MM.1S (cell line): Measurements from ENCODE around the gene LYSMD3.

ENCODE experiments used
- DNase-seq: peaks from one replicate; pipeline ENCODE4 v3.0.0-alpha.2; 2015
- H2AFZ ChIP-seq: fragments of 300-600 bp; sonication (generic); 2 replicates; pipeline ENCODE4 v1.6.0; 2016; ENCODE audit warnings: antibody characterized with exemption, low read length
- H3F3A ChIP-seq: fragments of 300-600 bp; sonication (generic); 2 replicates; pipeline ENCODE4 v1.6.1; 2016; ENCODE audit warnings: mild to moderate bottlenecking, antibody characterized with exemption, low read length, moderate library complexity, mixed read lengths; ENCODE audit not compliant: insufficient read depth
- H3K27ac ChIP-seq: fragments of 300-600 bp; sonication (generic); 2 replicates; pipeline ENCODE4 v1.5.1; 2016; ENCODE audit warnings: mild to moderate bottlenecking, low read length
- H3K27me3 ChIP-seq: fragments of 300-600 bp; sonication (generic); replicated peaks from 2 replicates; pipeline ENCODE4 v1.6.0; 2016; ENCODE audit warnings: low read length; ENCODE audit not compliant: insufficient read depth
- H3K36me3 ChIP-seq: fragments of 300-600 bp; sonication (generic); replicated peaks from 2 replicates; pipeline ENCODE4 v1.6.1; 2016; ENCODE audit warnings: mild to moderate bottlenecking, low read length, mixed read lengths; ENCODE audit not compliant: insufficient read depth
- H3K4me1 ChIP-seq: fragments of 300-600 bp; sonication (generic); 2 replicates; pipeline ENCODE4 v1.6.1; 2016; ENCODE audit warnings: low read length, mixed read lengths
- H3K4me2 ChIP-seq: fragments of 300-600 bp; sonication (generic); 2 replicates; pipeline ENCODE4 v1.6.0; 2016; ENCODE audit warnings: low read depth, low read length
- H3K4me3 ChIP-seq: fragments of 300-600 bp; sonication (generic); 2 replicates; pipeline ENCODE4 v1.5.1; 2016; ENCODE audit warnings: low read length, mixed read lengths
- H3K79me2 ChIP-seq: fragments of 300-600 bp; sonication (generic); 2 replicates; pipeline ENCODE4 v1.6.1; 2016; ENCODE audit warnings: mixed run types, low read length, mixed read lengths
- H3K9ac ChIP-seq: fragments of 300-600 bp; sonication (generic); 2 replicates; pipeline ENCODE4 v1.6.1; 2016; ENCODE audit warnings: low read length, mixed read lengths
- H3K9me2 ChIP-seq: fragments of 300-600 bp; sonication (generic); replicated peaks from 2 replicates; pipeline ENCODE4 v1.6.1; 2016; ENCODE audit warnings: mild to moderate bottlenecking, low read length, mixed read lengths; ENCODE audit not compliant: insufficient read depth
- H3K9me3 ChIP-seq: fragments of 300-600 bp; sonication (generic); replicated peaks from 2 replicates; pipeline ENCODE4 v1.6.1; 2016; ENCODE audit warnings: mild to moderate bottlenecking, low read length, mixed read lengths; ENCODE audit not compliant: insufficient read depth
- H4K20me1 ChIP-seq: fragments of 300-600 bp; sonication (generic); 2 replicates; pipeline ENCODE4 v1.6.1; 2016; ENCODE audit warnings: mild to moderate bottlenecking, low read length, moderate library complexity, mixed read lengths; ENCODE audit not compliant: insufficient read depth
- EZH2 ChIP-seq: fragments of 300-600 bp; sonication (generic); optimal IDR thresholded peaks from 2 replicates; pipeline ENCODE3; 2017; ENCODE audit warnings: low read depth, mild to moderate bottlenecking, antibody characterized with exemption, low read length, mixed read lengths
- EZH2phosphoT487 ChIP-seq: fragments of 300-600 bp; sonication (generic); IDR thresholded peaks from 2 replicates; pipeline ENCODE4 v1.6.1; 2018; ENCODE audit warnings: antibody characterized with exemption, low read length
- TF ChIP-seq, protein P1 (sequence below): fragments of 300-600 bp; sonication (generic); IDR thresholded peaks from 2 replicates; pipeline ENCODE4 v1.5.1; 2016; ENCODE audit warnings: antibody characterized with exemption, low read length, mixed read lengths

LYSMD3 gene

GRCh38 chr5:90549223-90549622, 19.8 kb upstream of the LYSMD3 start:
- no peaks in the 10 kb centered on the region for H3K4me1 ChIP-seq
- no peak overlapping the region for H3K27ac ChIP-seq
- H3K9me2 ChIP-seq, result no peaks in the 10 kb centered on the region
- H3K9me3 ChIP-seq, result no peaks in the 10 kb centered on the region
- no peaks in the 10 kb centered on the region for H3F3A ChIP-seq
- H3K36me3 ChIP-seq, result no peaks in the 10 kb centered on the region
- no peak overlapping the region for H3K4me2 ChIP-seq
- H3K9ac ChIP-seq, result no peak overlapping the region
- H3K79me2 ChIP-seq, result no peaks in the 10 kb centered on the region
- TF ChIP-seq EZH2, result no peak
- no peak for TF ChIP-seq EZH2phosphoT487
- TF ChIP-seq, protein P1, sequence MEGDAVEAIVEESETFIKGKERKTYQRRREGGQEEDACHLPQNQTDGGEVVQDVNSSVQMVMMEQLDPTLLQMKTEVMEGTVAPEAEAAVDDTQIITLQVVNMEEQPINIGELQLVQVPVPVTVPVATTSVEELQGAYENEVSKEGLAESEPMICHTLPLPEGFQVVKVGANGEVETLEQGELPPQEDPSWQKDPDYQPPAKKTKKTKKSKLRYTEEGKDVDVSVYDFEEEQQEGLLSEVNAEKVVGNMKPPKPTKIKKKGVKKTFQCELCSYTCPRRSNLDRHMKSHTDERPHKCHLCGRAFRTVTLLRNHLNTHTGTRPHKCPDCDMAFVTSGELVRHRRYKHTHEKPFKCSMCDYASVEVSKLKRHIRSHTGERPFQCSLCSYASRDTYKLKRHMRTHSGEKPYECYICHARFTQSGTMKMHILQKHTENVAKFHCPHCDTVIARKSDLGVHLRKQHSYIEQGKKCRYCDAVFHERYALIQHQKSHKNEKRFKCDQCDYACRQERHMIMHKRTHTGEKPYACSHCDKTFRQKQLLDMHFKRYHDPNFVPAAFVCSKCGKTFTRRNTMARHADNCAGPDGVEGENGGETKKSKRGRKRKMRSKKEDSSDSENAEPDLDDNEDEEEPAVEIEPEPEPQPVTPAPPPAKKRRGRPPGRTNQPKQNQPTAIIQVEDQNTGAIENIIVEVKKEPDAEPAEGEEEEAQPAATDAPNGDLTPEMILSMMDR, result no peak
- H3K4me3 ChIP-seq, result no peak overlapping the region
- no peak for DNase-seq
- H2AFZ ChIP-seq, result no peak overlapping the region
- no peaks in the 10 kb centered on the region for H3K27me3 ChIP-seq
- no peaks in the 10 kb centered on the region for H4K20me1 ChIP-seq

DNA sequence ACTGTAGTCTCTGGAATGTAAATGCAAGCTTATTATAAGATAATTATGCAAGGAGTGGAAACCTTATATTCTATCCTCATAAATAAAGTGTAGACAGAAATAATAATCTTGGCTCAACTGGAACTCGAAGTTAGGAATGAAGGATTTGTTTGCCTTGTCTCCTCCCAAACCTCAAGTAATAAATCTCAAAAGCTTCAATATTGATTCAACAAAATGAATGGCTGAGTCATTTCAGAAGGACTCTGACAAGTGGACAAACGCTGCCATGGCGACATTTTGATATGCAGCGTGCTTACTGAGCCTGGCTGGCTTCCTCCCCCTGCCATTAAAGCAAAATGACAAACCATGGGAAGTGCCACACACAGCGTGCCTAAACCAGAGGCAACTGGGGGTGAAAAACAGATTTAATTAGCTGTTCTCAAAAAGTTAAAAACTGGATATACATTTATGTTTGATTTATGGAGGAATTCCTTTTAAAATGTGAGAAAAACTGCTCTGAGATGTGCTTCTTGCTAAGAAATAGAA, 18.7 kb upstream of the LYSMD3 start:
- TF ChIP-seq, protein P1, result no peak
- H3K4me1 ChIP-seq, result no peaks in the 10 kb centered on the region
- no peak overlapping the region for H3K9ac ChIP-seq
- no peaks in the 10 kb centered on the region for H3K27me3 ChIP-seq
- H3K36me3 ChIP-seq, result no peaks in the 10 kb centered on the region
- H3K9me3 ChIP-seq, result no peaks in the 10 kb centered on the region
- H4K20me1 ChIP-seq, result no peaks in the 10 kb centered on the region
- no peak overlapping the region for H3K4me3 ChIP-seq
- no peak overlapping the region for H3K4me2 ChIP-seq
- DNase-seq, result no peak
- H3K79me2 ChIP-seq, result no peaks in the 10 kb centered on the region
- no peaks in the 10 kb centered on the region for H3F3A ChIP-seq
- H3K9me2 ChIP-seq, result no peaks in the 10 kb centered on the region
- no peak overlapping the region for H2AFZ ChIP-seq
- H3K27ac ChIP-seq, result no peak overlapping the region

DNA sequence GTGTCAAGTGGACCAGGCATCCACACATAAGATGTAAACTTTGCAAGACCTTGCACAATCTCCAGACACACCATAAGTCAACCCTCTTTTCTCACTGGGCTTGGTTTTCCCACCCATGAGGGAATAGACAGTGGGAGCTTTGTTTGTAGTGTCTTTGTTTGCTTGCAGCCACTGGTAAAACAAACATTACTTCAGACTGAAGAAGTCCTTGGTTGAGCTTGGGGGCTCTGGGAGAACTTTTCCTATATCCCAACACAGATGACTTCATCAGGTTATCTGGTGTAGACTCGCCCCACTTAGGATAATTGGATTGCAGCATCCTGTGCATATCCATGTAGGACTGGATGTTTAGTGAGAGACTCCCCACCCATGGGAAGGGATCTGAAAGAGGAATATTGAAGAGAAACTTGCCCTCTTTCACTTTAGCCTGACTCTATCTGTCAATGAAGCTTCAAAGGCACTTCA, 17.7 kb upstream of the LYSMD3 start:
- no peaks in the 10 kb centered on the region for H3K27me3 ChIP-seq
- no peak overlapping the region for H2AFZ ChIP-seq
- H3K9ac ChIP-seq, result no peak overlapping the region
- H3K79me2 ChIP-seq, result no peaks in the 10 kb centered on the region
- no peaks in the 10 kb centered on the region for H3K36me3 ChIP-seq
- no peaks in the 10 kb centered on the region for H3F3A ChIP-seq
- TF ChIP-seq, protein P1, result no peak
- no peaks in the 10 kb centered on the region for H3K4me1 ChIP-seq
- H3K27ac ChIP-seq, result no peak overlapping the region
- H3K4me2 ChIP-seq, result no peak overlapping the region
- no peaks in the 10 kb centered on the region for H3K9me3 ChIP-seq
- no peak for DNase-seq
- no peak overlapping the region for H3K4me3 ChIP-seq
- H4K20me1 ChIP-seq, result no peaks in the 10 kb centered on the region
- H3K9me2 ChIP-seq, result no peaks in the 10 kb centered on the region
